ENCODE measurements around the gene TSACC.

The TSACC gene

DNA sequence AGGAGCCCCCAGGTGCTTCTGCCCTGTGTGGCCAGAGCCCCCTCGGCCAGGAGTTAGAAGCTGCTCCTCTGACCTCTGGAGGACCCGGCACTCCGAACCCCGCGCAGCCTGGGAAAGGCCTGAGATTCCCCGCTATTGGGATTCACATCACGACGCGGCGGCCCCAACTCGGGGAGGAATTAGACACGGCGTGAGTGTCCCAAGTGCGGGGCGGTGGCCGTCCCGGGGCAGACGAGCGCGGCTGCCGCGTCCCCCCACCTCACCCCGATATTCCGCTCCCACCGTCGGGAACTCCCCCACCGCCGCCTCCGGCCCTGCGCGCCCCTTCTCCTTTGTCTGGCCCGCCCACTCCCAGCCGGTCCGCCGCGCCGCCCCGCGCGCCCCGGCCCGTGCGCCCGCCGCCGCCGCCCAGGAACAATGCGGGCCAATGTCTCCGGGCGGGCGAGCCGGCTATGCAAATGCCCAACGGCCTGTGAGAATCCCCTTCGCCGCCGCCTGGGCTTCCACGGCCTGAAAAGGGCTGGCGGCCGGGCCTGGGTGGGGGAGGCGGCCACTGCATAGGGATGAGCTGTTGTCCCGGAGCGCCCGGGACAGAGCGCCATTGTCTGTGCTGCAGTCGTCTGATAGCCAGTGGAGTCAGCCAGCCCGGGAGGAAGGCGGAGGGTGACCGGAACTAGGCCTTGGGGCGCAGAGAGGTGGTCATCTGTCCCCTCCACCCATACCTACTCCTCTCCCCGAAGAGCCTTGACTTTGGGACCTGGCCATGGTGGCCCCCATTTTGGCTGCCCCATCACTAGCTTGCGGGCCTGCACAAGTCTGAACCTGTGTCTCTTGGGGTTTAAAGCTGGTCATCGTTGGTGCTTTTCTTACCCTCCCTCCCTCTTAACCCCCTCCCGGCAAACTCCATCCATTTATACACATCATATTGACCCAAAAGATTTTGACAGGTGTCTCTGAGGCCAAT is 50.1 kb downstream of the TSACC start:
- H3K4me3 ChIP-seq (ENCODE audit: low read depth, low read length) = no peak overlapping the region
- H3K4me2 ChIP-seq (ENCODE audit: low read length) = no peak overlapping the region
- H3K79me2 ChIP-seq = no peaks in the 10 kb centered on the region
- no peaks in the 10 kb centered on the region for H3K36me3 ChIP-seq (ENCODE audit: control insufficient read depth, insufficient read depth, low read length)
- TF ChIP-seq, protein P1, sequence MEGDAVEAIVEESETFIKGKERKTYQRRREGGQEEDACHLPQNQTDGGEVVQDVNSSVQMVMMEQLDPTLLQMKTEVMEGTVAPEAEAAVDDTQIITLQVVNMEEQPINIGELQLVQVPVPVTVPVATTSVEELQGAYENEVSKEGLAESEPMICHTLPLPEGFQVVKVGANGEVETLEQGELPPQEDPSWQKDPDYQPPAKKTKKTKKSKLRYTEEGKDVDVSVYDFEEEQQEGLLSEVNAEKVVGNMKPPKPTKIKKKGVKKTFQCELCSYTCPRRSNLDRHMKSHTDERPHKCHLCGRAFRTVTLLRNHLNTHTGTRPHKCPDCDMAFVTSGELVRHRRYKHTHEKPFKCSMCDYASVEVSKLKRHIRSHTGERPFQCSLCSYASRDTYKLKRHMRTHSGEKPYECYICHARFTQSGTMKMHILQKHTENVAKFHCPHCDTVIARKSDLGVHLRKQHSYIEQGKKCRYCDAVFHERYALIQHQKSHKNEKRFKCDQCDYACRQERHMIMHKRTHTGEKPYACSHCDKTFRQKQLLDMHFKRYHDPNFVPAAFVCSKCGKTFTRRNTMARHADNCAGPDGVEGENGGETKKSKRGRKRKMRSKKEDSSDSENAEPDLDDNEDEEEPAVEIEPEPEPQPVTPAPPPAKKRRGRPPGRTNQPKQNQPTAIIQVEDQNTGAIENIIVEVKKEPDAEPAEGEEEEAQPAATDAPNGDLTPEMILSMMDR (IDR thresholded peaks at IDR 0.05) = no peak
- H3K9ac ChIP-seq = no peak overlapping the region
- no peak overlapping the region for H2AFZ ChIP-seq
- H3K9me3 ChIP-seq (ENCODE audit: control insufficient read depth, low read length) = no peaks in the 10 kb centered on the region
- H3K27ac ChIP-seq = no peak overlapping the region
- no peaks in the 10 kb centered on the region for H3K27me3 ChIP-seq (ENCODE audit: control insufficient read depth, insufficient read depth, low read length)
- no peaks in the 10 kb centered on the region for H3K4me1 ChIP-seq

DNA sequence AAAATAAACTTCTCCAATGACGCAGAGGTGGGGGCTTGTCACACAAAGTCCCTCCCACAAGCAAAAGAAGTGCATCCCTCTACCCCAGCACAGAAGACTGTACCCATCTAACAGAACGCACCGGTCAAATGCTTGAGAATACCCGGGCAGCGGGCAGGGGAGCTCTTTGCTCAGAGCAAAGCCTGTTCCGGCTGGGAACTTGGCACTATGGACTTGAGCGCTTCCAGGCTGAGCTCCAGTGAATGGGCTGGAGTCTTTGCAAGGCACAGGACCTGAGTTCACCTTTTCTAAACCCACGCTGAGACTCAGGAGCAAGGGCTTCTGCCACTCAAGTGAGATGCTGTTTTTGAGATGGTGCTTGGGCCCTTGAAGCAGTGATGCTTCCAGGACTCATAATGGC is 51.0 kb downstream of the TSACC start:
- Histone ChIP-seq H3K79me2 (no peaks in the 10 kb centered on the region), H3K9ac (no peak overlapping the region), H3K4me1 (no peaks in the 10 kb centered on the region), H3K9me3 (ENCODE audit: control insufficient read depth, low read length) (no peaks in the 10 kb centered on the region), H3K27me3 (ENCODE audit: control insufficient read depth, insufficient read depth, low read length) (no peaks in the 10 kb centered on the region), H3K4me3 (ENCODE audit: low read depth, low read length) (no peak overlapping the region), H3K36me3 (ENCODE audit: control insufficient read depth, insufficient read depth, low read length) (no peaks in the 10 kb centered on the region), H3K27ac (no peak overlapping the region), H2AFZ (no peak overlapping the region), H3K4me2 (ENCODE audit: low read length) (no peak overlapping the region)
- TF ChIP-seq, protein P1 (IDR thresholded peaks at IDR 0.05) = no peak

DNA sequence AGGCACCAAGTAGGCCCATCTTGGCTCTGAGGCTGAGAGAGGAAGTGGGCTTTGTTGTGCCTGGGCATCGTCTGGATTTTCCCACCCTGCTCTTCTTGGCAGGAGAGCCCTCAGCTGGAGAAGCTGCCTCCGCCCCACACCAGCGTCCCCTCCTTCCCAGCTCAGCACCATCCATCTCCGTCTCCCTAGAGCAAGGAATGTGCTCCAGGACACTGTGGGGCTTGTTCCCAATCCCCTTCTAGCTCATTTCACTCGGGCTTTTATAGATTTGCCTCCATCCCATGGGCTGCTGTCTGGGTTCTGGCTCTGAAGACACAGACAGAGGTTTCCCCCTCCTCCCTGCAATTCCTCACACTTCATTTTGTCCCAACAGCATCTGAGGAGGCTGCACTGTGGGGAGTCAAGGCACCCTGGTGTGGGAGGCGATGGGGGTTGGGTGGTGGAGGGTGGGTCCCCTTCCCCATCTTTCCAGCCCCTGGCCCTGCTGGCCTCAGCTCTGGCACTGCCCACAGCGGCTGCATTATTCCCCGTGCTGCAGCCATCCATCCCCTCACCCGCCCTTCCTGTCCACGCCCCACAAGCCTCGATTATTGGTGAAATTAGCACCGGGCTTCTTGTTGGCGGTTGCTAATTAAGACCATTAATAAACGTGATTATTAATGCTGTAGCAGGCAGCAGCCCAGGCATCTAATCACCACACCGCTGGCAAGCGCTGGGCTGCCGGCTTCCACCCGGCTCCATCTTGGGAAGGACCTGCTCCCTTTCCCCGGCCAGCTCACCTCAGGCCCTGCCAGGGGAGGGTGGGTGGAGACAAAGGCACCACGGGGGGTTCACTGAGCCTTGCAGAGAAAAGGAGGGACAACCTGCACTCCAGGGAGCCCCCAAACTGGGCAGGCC is 52.4 kb downstream of the TSACC start:
- H2AFZ ChIP-seq = no peak overlapping the region
- H3K36me3 ChIP-seq (ENCODE audit: control insufficient read depth, insufficient read depth, low read length) = no peaks in the 10 kb centered on the region
- TF ChIP-seq, protein P1 (IDR thresholded peaks at IDR 0.05) = no peak
- H3K4me2 ChIP-seq (ENCODE audit: low read length) = no peak overlapping the region
- no peaks in the 10 kb centered on the region for H3K9me3 ChIP-seq (ENCODE audit: control insufficient read depth, low read length)
- H3K79me2 ChIP-seq = no peaks in the 10 kb centered on the region
- no peak overlapping the region for H3K4me3 ChIP-seq (ENCODE audit: low read depth, low read length)
- H3K9ac ChIP-seq = no peak overlapping the region
- no peak overlapping the region for H3K27ac ChIP-seq
- no peaks in the 10 kb centered on the region for H3K27me3 ChIP-seq (ENCODE audit: control insufficient read depth, insufficient read depth, low read length)
- H3K4me1 ChIP-seq = no peaks in the 10 kb centered on the region

DNA sequence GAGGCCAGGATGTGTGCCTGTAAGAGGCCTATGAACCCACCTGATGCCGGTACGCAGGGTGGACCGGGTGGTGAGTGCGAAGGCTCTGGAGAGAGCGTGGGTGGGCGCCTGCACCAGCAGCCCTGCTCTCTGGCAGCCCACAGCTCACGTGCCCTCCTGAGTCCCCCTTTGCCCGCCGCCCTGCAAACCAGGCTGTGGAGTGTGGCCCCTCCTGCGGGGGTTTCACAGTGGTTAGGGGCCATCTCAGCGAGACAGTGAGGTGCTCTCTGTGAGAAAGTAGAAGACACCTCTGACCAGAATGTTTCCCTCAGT is 53.0 kb downstream of the TSACC start:
- no peaks in the 10 kb centered on the region for H3K4me1 ChIP-seq
- H3K9ac ChIP-seq = no peak overlapping the region
- H3K9me3 ChIP-seq (ENCODE audit: control insufficient read depth, low read length) = no peaks in the 10 kb centered on the region
- H3K4me3 ChIP-seq (ENCODE audit: low read depth, low read length) = no peak overlapping the region
- TF ChIP-seq, protein P1 (IDR thresholded peaks at IDR 0.05) = no peak
- H3K79me2 ChIP-seq = no peaks in the 10 kb centered on the region
- no peak overlapping the region for H3K4me2 ChIP-seq (ENCODE audit: low read length)
- no peaks in the 10 kb centered on the region for H3K36me3 ChIP-seq (ENCODE audit: control insufficient read depth, insufficient read depth, low read length)
- no peaks in the 10 kb centered on the region for H3K27me3 ChIP-seq (ENCODE audit: control insufficient read depth, insufficient read depth, low read length)
- H3K27ac ChIP-seq = no peak overlapping the region
- H2AFZ ChIP-seq = no peak overlapping the region

Measured in parathyroid adenoma (tissue), 2 donors.